GM21786 (cell line): ENCODE data around the gene MAB21L4.

Experiments
- ATAC-seq: cut with Tn5 transposase; IDR thresholded peaks from one replicate; pipeline ENCODE4 v1.9.1; 2021; ENCODE audit not compliant: unreplicated experiment

Gene MAB21L4

GRCh38 chr2:240913810-240914644 is 18.1 kb upstream of the MAB21L4 start:
- no peak for ATAC-seq

DNA sequence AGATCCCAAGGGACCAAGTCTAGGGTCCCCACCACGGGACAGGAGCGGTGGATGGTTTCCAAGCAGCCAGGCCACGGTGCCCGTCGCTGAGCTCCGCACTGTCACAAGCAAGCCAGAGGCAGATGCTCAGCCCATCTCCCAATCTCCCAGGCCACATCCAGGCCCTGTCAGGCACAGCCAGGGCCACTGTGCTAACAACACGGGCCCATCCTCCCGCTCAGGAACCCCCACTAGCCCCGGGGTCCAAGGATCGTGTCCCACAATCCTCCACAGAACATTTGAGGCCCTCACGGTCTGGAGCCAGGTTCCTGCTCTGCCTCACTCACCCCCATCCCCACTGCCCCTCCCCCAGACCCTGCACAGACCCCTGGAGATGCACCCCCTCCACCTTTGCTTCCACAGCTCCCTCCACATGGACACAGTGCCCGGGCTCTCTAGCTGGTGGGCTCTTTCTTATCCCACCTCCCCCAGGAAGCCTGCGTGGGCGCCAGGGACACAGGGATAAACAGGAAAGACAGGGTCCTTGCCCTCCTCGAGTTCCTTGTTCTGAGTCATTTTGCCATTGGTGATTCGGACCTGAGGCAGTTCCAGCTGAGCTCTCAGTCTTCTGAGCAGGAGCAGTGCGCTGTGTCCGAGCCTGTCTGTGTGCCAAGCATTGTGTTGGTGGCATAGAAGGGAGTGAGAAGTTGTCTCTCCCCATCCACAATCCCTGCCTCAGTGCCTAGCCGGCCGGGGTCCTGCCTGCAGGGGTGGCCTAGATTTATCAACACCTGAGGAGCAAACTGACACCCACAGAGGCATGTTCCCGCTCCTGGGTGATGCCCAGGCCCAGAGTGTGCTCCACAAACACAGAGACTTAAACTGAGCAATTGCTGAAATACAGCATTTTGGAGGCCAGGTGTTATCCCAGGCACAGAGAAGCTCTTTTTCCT is 17.2 kb upstream of the MAB21L4 start:
- no peak for ATAC-seq

DNA sequence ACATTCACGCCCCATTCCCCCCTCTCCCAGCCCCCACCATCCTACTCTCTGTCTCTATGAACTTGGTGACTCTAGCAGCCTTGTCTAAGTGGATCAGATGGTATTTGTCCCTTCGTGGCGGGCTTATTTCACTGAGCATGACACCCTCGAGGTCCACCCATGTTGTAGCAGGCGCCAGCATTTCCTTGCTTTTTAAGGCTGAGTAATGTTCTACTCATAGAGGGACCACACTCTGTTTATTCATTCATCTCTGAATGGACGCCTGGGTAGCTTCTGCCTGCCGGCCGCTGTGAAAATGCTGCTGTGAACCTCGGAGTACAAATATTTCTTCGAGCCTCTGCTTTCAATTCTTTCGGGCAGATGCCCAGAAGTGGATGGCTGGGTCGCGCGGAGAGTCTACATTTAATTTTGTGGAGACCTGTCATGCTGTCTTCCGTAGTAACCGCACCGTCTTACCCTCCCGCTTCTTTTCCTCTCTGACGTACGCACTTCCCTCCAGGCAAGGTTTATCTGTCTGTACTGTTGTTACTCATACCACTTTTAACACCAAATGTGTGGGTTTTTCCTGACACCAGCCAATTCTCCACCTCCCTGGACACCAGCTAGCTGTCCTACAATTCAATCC is 15.8 kb upstream of the MAB21L4 start:
- no peak for ATAC-seq

DNA sequence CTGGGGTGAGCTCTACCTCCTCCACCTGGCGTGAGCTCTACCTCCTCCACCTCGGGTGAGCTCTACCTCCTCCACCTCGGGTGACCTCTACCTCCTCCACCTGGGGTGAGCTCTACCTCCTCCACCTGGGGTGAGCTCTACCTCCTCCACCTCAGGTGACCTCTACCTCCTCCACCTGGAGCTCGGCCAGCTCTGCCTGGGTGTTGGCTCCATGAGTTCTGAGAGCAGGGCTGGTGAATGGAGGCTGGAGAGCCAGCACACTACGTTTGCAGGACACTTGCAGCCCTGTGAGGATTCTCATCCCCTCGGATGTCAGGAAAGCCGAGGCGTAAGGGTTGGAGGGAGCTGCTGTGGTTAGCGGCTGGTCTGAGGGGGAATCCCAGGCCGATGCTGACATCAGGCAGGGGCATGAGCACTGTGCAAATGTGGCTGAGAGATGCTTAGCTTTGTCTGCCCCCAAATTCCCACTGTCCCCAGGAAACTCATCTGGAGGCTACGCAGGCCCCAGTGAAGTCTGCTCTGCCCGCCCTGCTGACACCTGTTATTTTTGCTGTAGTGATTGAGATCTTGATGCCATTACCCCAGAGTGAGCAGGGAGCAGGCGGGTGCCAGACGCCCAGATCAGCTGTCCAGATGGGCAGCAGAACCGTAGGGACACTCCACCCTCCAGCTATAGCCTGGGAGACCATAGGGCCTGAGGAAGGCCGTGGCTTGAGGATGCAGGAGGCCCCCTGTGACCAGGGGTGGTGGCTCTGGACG is 13.4 kb upstream of the MAB21L4 start:
- ATAC-seq: no peak

DNA sequence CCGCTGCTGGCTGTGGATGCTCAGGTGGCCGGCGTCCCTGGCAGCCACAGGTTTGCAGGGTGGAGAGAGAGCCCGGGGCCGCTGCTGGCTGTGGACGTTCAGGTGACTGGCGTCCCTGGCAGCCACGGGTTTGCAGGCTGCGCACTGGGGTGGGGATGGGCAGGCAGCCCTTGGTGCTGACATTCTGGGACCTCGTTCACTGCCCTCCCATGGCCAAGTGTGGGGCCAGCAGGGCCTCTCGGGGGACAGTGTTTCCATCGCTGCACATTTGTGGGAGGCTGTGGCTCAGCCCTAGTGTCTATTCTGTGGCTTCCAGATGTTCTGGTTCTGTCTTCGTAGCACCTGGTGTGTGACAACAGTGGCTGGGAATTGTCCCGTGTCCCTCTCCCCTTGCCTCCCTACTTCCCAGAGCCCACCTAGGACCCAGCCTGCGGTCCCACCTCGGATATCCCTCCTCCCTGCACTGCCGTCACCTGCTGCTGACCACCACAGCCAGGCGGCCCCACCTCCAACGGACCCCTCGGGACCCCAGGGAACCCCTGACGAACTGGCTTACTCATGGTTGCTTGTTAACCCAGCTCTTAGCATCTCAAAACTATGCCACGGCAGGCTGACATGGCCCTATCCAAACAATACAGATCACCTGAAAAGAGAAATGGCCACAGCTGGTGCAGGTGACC is 11.1 kb upstream of the MAB21L4 start:
- no peak for ATAC-seq

GRCh38 chr2:240906141-240906910 is 10.4 kb upstream of the MAB21L4 start, which contains the start of gene CROCC2:
CROCC2 (plus strand) TSS chr2:240906336; CDS start chr2:240906514, 178 bp downstream.
- no peak for ATAC-seq

GRCh38 chr2:240905176-240905781 is 9.3 kb upstream of the MAB21L4 start:
- no peak for ATAC-seq

- ATAC-seq: no peak
Measured at GRCh38 chr2:240904216-240905175, 8.5 kb upstream of the MAB21L4 start.

GRCh38 chr2:240903191-240904060 is 7.5 kb upstream of the MAB21L4 start:
- no peak for ATAC-seq

GRCh38 chr2:240902615-240903041 is 6.7 kb upstream of the MAB21L4 start:
- no peak for ATAC-seq

- ATAC-seq: no peak
Measured at GRCh38 chr2:240901986-240902614, 6.1 kb upstream of the MAB21L4 start.

- no peak for ATAC-seq
Measured at GRCh38 chr2:240900141-240900860, 4.3 kb upstream of the MAB21L4 start.

- no peak for ATAC-seq
Measured at GRCh38 chr2:240899468-240899865, 3.5 kb upstream of the MAB21L4 start.

DNA sequence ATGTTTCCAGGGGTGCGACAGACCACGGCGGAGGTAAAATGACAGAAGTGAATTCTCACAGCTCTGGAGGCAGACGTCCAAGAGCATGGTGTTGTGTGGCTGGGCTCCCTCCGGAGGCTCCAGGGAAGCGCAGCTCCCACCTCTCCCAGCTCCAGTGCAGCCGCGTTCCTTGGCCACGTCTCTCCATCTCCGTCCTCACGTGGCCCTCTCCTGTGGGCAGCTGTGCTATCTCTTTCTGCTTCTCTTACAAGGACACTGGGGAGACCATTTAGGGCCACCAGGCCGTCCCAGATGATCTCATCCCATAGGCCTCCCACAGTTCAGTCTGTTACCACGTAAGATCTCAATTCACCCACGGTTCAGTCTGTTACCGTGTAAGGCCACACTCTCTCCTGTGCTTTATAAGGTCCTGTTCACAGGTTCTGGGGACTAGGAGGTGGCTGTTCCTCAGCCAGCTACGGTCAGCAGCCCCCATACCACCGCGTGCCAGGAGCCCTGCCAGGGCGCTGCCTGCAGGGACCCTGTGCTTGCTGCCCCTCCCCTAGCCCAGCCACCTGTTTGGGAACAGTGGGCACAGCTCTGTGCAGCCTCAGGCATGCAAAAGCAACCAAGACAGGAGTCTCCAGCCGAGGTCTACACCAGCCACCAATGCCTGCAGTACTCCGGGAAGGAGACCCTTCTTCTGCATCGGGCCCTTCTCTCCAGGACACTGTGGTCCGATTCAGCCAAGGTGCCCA is 2.9 kb upstream of the MAB21L4 start:
- ATAC-seq: no peak
